K562 (cell line): ENCODE measurements around the gene BNIPL. TPM values are rescaled to one million over a fixed set of nuclear protein-coding genes. Genes with fewer than 3 reads are reported as not detected.

Source experiments
- BDP1 ChIP-seq: IDR thresholded peaks from 3 replicates; pipeline ENCODE4 v1.6.1; 2011; ENCODE audit not compliant: insufficient read length, insufficient read depth
- BRD4 ChIP-seq: fragments of 200-600 bp; sonication (generic); IDR thresholded peaks from 2 replicates; pipeline ENCODE4 v1.6.1; 2017; ENCODE audit warnings: inconsistent platforms
- ELF1 ChIP-seq: fragments of 200-800 bp; sonication (Bioruptor generic); IDR thresholded peaks from 2 replicates; pipeline ENCODE4 v1.6.1; 2016; ENCODE audit warnings: missing genetic modification characterization, missing compliant biosample characterization
- ESRRB ChIP-seq: fragments of 250-450 bp; sonication (Bioruptor Pico); IDR thresholded peaks from 2 replicates; pipeline ENCODE4 v1.5.0; 2020; ENCODE audit warnings: mild to moderate bottlenecking, moderate library complexity, borderline replicate concordance
- FOXJ3 ChIP-seq: sonication (generic); formaldehyde crosslinking; IDR thresholded peaks from 2 replicates; pipeline ENCODE4 v1.4.0; 2020; ENCODE audit warnings: mild to moderate bottlenecking, missing genetic modification reagents
- JUN ChIP-seq, 2 experiments: sonication (generic) in 1 of 2; formaldehyde crosslinking in 1 of 2; IDR thresholded peaks; 2 replicates each; pipeline versions ENCODE4 v1.6.1 to v1.8.0; 2012 to 2022; ENCODE audit warnings: borderline replicate concordance in 2 of 2, mild to moderate bottlenecking in 2 of 2, improper control_type of control experiment in 1 of 2, low read depth in 1 of 2, low read length in 1 of 2, missing genetic modification reagents in 1 of 2
- LARP7 ChIP-seq: fragments of 450-650 bp; IDR thresholded peaks from 2 replicates; pipeline ENCODE4 v1.6.1; 2016
- MBD1 ChIP-seq: fragments of 250-450 bp; sonication (Bioruptor Pico); IDR thresholded peaks from 2 replicates; pipeline ENCODE4 v1.8.0; 2022; ENCODE audit warnings: inconsistent platforms
- MCM3 ChIP-seq: fragments of 450-650 bp; IDR thresholded peaks from 2 replicates; pipeline ENCODE4 v1.6.1; 2016
- MCM5 ChIP-seq: fragments of 450-650 bp; IDR thresholded peaks from 2 replicates; pipeline ENCODE4 v1.6.1; 2016; ENCODE audit warnings: low read depth
- NCOR1 ChIP-seq: fragments of 450-650 bp; IDR thresholded peaks from 2 replicates; pipeline ENCODE4 v1.6.1; 2016; ENCODE audit warnings: mild to moderate bottlenecking, moderate library complexity
- PBX2 ChIP-seq, 2 experiments: IDR thresholded peaks in 1 of 2; conservative IDR thresholded peaks in 1 of 2; 2 replicates each; pipeline ENCODE4 v1.6.1; 2016; ENCODE audit warnings: low read depth in 2 of 2, mild to moderate bottlenecking in 1 of 2, missing compliant biosample characterization in 1 of 2, missing genetic modification characterization in 1 of 2, moderate library complexity in 1 of 2
- POLR2AphosphoS5 ChIP-seq: IDR thresholded peaks from 2 replicates; pipeline ENCODE4 v1.6.1; 2011; ENCODE audit warnings: mild to moderate bottlenecking, low read depth, low read length, moderate library complexity; ENCODE audit not compliant: control insufficient read depth, insufficient read depth
- PREB ChIP-seq: sonication (generic); formaldehyde crosslinking; IDR thresholded peaks from 2 replicates; pipeline ENCODE4 v1.8.1; 2023; ENCODE audit warnings: mild to moderate bottlenecking, missing genetic modification reagents
- PYGO2 ChIP-seq: fragments of 450-650 bp; IDR thresholded peaks from 2 replicates; pipeline ENCODE4 v1.6.1; 2016; ENCODE audit warnings: mild to moderate bottlenecking, missing genetic modification characterization, moderate library complexity, missing compliant biosample characterization
- RBM39 ChIP-seq: fragments of 200-400 bp; formaldehyde crosslinking; optimal IDR thresholded peaks from 2 replicates; pipeline ENCODE3; 2018; ENCODE audit warnings: low read depth, low read length
- SAFB2 ChIP-seq: fragments of 200-400 bp; formaldehyde crosslinking; IDR thresholded peaks from 2 replicates; pipeline ENCODE4 v1.6.1; 2018; ENCODE audit warnings: borderline replicate concordance, low read length, low read depth, moderate library complexity; ENCODE audit not compliant: severe bottlenecking
- SNRNP70 ChIP-seq: fragments of 200-400 bp; formaldehyde crosslinking; optimal IDR thresholded peaks from 2 replicates; pipeline ENCODE3; 2017; ENCODE audit warnings: low read depth, low read length
- SUPT5H ChIP-seq: fragments of 450-650 bp; IDR thresholded peaks from 2 replicates; pipeline ENCODE4 v1.6.1; 2016
- TSC22D4 ChIP-seq: fragments of 450-650 bp; IDR thresholded peaks from 2 replicates; pipeline ENCODE4 v1.6.1; 2016; ENCODE audit warnings: missing genetic modification characterization, missing biosample characterization, control low read depth
- USF2 ChIP-seq: sonication (generic); formaldehyde crosslinking; IDR thresholded peaks from 2 replicates; pipeline ENCODE4 v1.5.0; 2020; ENCODE audit warnings: missing genetic modification reagents
- ZNF212 ChIP-seq: fragments of 450-650 bp; formaldehyde crosslinking; IDR thresholded peaks from 2 replicates; pipeline ENCODE4 v1.4.0; 2020; ENCODE audit warnings: mild to moderate bottlenecking
- polyA plus RNA-seq, 8 experiments: library from polyadenylated mRNA; depleted of rRNA in 4 of 8; stranded (reverse) in 5 of 8; unstranded in 3 of 8; fragments of >200 nt; fragmentation: Nextera tagmentation in 2 of 8; fragmentation: Illumina TruSeq in 1 of 8; extraction: Ambion mirVana in 2 of 8; extraction: Trizol in 1 of 8; gene quantifications; 2 replicates each; pipeline versions ENCODE4 v1.2.1 to v1.2.3, GENCODE V29; 2011 to 2014; ENCODE audit warnings: inconsistent platforms in 1 of 8, missing spikeins in 1 of 8
- total RNA-seq, 7 experiments: library from RNA; depleted of rRNA in 6 of 7; stranded (reverse); fragments of >200 nt in 6 of 7; fragmentation: Illumina TruSeq in 2 of 7; extraction: Trizol in 2 of 7; gene quantifications; 2 replicates each; pipeline versions ENCODE4 v1.2.1 to v1.2.3, GENCODE V29; 2011 to 2021; ENCODE audit warnings: low replicate concordance in 1 of 7

BNIPL gene
- total and polyA plus RNA-seq, 9 of the 15 experiments (the other 6 are each of a cell fraction or from before 2014, with no cell fraction given): 0.08 to 1.4 (median 0.68) TPM

GRCh38 chr1:151059109-151060006, 23.0 kb downstream of the BNIPL start, which contains the start of gene CDC42SE1 (continued):
- TF ChIP-seq PBX2 (CRISPR knock-in tag; IDR thresholded peaks at IDR 0.05; ENCODE audit: low read depth) (no peak), PBX2 (tag; conservative IDR thresholded peaks at IDR 0.05; ENCODE audit: low read depth) (no peak), JUN (IDR thresholded peaks at IDR 0.05; ENCODE audit: borderline replicate concordance, low read depth, low read length) (no peak), JUN (CRISPR knock-in tag; IDR thresholded peaks at IDR 0.05; ENCODE audit: borderline replicate concordance) (no peak), ELF1 (tag) (peak; percentile 83), ESRRB (CRISPR knock-in tag) (no peak), BRD4 (no peak; the same call in 1 of the 2 replicates), PREB (CRISPR knock-in tag) (no peak), PYGO2 (tag) (no peak), LARP7 (no peak), MBD1 (CRISPR knock-in tag) (no peak), MCM3 (no peak), FOXJ3 (CRISPR knock-in tag) (no peak), POLR2AphosphoS5 (peak; percentile 88), RBM39 (no peak), NCOR1 (peak; percentile 92), ZNF212 (0 out of 2 replicates have a peak, but pooled peaks have one; percentile 60), SUPT5H (peak; percentile 92), SNRNP70 (no peak), TSC22D4 (tag) (no peak), MCM5 (no peak), USF2 (CRISPR knock-in tag) (no peak), SAFB2 (no peak), BDP1 (no peak)
